Mesenchymal stem cell (in vitro differentiated cells and primary cell): Measurements from ENCODE around the gene SETD5.

ENCODE experiments used
- DNase-seq: peaks from one replicate; pipeline ENCODE4 v3.0.0-alpha.2; 2013
- H2AFZ ChIP-seq: one replicate; pipeline ENCODE4 v1.6.1; 2013; ENCODE audit warnings: low read depth, mild to moderate bottlenecking, control low read depth, inconsistent platforms, low read length, moderate library complexity
- H2AK5ac ChIP-seq: 2 replicates; pipeline ENCODE4 v1.6.1; 2013; ENCODE audit warnings: low read length, moderate library complexity, mild to moderate bottlenecking, inconsistent platforms; ENCODE audit not compliant: severe bottlenecking
- H2BK120ac ChIP-seq: one replicate; pipeline ENCODE4 v1.6.1; 2013; ENCODE audit warnings: low read depth, mild to moderate bottlenecking, inconsistent platforms, low read length, moderate library complexity
- H2BK12ac ChIP-seq, 2 experiments: one replicate each; pipeline ENCODE4 v1.6.1; 2013; ENCODE audit warnings: inconsistent platforms in 2 of 2, low read length in 2 of 2, mild to moderate bottlenecking in 2 of 2, moderate library complexity in 2 of 2, control low read depth in 1 of 2
- H2BK15ac ChIP-seq: one replicate; pipeline ENCODE4 v1.6.1; 2013; ENCODE audit warnings: mild to moderate bottlenecking, low read depth, inconsistent platforms; ENCODE audit not compliant: poor library complexity, severe bottlenecking
- H2BK5ac ChIP-seq: 2 replicates; pipeline ENCODE4 v1.6.1; 2013; ENCODE audit warnings: low read depth, mild to moderate bottlenecking, low read length, control low read depth, inconsistent platforms; ENCODE audit not compliant: poor library complexity, severe bottlenecking
- H3K14ac ChIP-seq, 2 experiments: one replicate each; pipeline ENCODE4 v1.6.1; 2013; ENCODE audit warnings: inconsistent platforms in 2 of 2, low read length in 2 of 2, control low read depth in 1 of 2, mild to moderate bottlenecking in 1 of 2, moderate library complexity in 1 of 2
- H3K18ac ChIP-seq, 2 experiments: one replicate each; pipeline ENCODE4 v1.6.1; 2013; ENCODE audit warnings: inconsistent platforms in 2 of 2, low read length in 2 of 2, control low read depth in 1 of 2, low read depth in 1 of 2, mild to moderate bottlenecking in 1 of 2
- H3K23ac ChIP-seq, 2 experiments: one replicate each; pipeline ENCODE4 v1.6.1; 2013; ENCODE audit warnings: inconsistent platforms in 2 of 2, low read length in 2 of 2, mild to moderate bottlenecking in 2 of 2, moderate library complexity in 2 of 2, control low read depth in 1 of 2
- H3K27ac ChIP-seq: 2 replicates; pipeline ENCODE4 v1.5.1; 2013; ENCODE audit warnings: mild to moderate bottlenecking, moderate library complexity, low read length, control low read depth, inconsistent platforms; ENCODE audit not compliant: poor library complexity, severe bottlenecking
- H3K27me3 ChIP-seq, 2 experiments: 2 replicates each; pipeline versions ENCODE4 v1.6.1 to v1.7.0; 2013; ENCODE audit warnings: low read length in 2 of 2, mild to moderate bottlenecking in 2 of 2, moderate library complexity in 2 of 2, control low read depth in 1 of 2, inconsistent platforms in 1 of 2; ENCODE audit not compliant: control insufficient read depth in 1 of 2, insufficient read depth in 1 of 2
- H3K36me3 ChIP-seq, 2 experiments: 2 replicates each; pipeline versions ENCODE4 v1.6.1 to v1.7.0; 2013; ENCODE audit warnings: low read length in 2 of 2, control low read depth in 1 of 2, inconsistent platforms in 1 of 2, low read depth in 1 of 2, mild to moderate bottlenecking in 1 of 2; ENCODE audit not compliant: insufficient read depth in 2 of 2, control insufficient read depth in 1 of 2
- H3K4ac ChIP-seq, 2 experiments: one replicate each; pipeline ENCODE4 v1.6.1; 2013; ENCODE audit warnings: inconsistent platforms in 2 of 2, low read length in 2 of 2, mild to moderate bottlenecking in 2 of 2, moderate library complexity in 2 of 2, control low read depth in 1 of 2, low read depth in 1 of 2
- H3K4me1 ChIP-seq: 2 replicates; pipeline ENCODE4 v1.6.1; 2013; ENCODE audit warnings: low read depth, low read length, control low read depth; ENCODE audit not compliant: control insufficient read depth, insufficient read depth
- H3K4me2 ChIP-seq: 2 replicates; pipeline ENCODE4 v1.6.1; 2013; ENCODE audit warnings: low read length, mild to moderate bottlenecking, inconsistent platforms; ENCODE audit not compliant: poor library complexity, severe bottlenecking
- H3K4me3 ChIP-seq, 2 experiments: 2 replicates each; pipeline versions ENCODE4 v1.5.1 to v1.7.0; 2013; ENCODE audit warnings: low read length in 2 of 2, mild to moderate bottlenecking in 2 of 2, control low read depth in 1 of 2, low read depth in 1 of 2; ENCODE audit not compliant: insufficient read depth in 1 of 2
- H3K79me1 ChIP-seq: replicated peaks from 2 replicates; pipeline ENCODE4 v1.6.1; 2013; ENCODE audit warnings: mild to moderate bottlenecking, control low read depth, low read length, inconsistent platforms; ENCODE audit not compliant: poor library complexity, severe bottlenecking
- H3K9ac ChIP-seq: 2 replicates; pipeline ENCODE4 v1.7.0; 2013; ENCODE audit warnings: mild to moderate bottlenecking, low read length, moderate library complexity
- H3K9me3 ChIP-seq: 2 replicates; pipeline ENCODE4 v1.7.0; 2013; ENCODE audit warnings: mild to moderate bottlenecking, low read length; ENCODE audit not compliant: control insufficient read depth
- H4K8ac ChIP-seq: one replicate; pipeline ENCODE4 v1.6.1; 2013; ENCODE audit warnings: inconsistent platforms, mild to moderate bottlenecking, low read length, moderate library complexity
- H4K91ac ChIP-seq: one replicate; pipeline ENCODE4 v1.6.1; 2013; ENCODE audit warnings: mild to moderate bottlenecking, low read length, inconsistent platforms
- WGBS: methylation state at CpG from one replicate; pipeline ENCODE4 v1.1.7; 2013; ENCODE audit warnings: mixed read lengths; 5-methylcytosine and 5-hydroxymethylcytosine counted together

The SETD5 gene

GRCh38 chr3:9514956-9515355, 117.5 kb downstream of the SETD5 start:
- H3K9me3 ChIP-seq, result no peaks in the 10 kb centered on the region
- H4K91ac ChIP-seq, result no peak overlapping the region
- no peak overlapping the region for H3K4ac ChIP-seq
- no peaks in the 10 kb centered on the region for H3K36me3 ChIP-seq
- no peak for DNase-seq
- no peak overlapping the region for H3K4me2 ChIP-seq
- H3K27me3 ChIP-seq, result peaks cover 1 to 10% of the 10 kb centered on the region in 2 experiments
- no peak overlapping the region for H2BK120ac ChIP-seq
- no peak overlapping the region for H2BK15ac ChIP-seq
- no peak overlapping the region for H2BK12ac ChIP-seq
- H3K14ac ChIP-seq, result no peak overlapping the region
- H2AFZ ChIP-seq, result no peak overlapping the region
- no peak overlapping the region for H4K8ac ChIP-seq
- H3K18ac ChIP-seq, result no peak overlapping the region
- no peak overlapping the region for H3K9ac ChIP-seq
- no peak overlapping the region for H3K4me3 ChIP-seq
- H3K27ac ChIP-seq, result no peak overlapping the region
- 56% methylated on average over 1 of the region's 2 CpGs for WGBS
- no peaks in the 10 kb centered on the region for H3K79me1 ChIP-seq
- no peak overlapping the region for H2AK5ac ChIP-seq
- no peaks in the 10 kb centered on the region for H3K4me1 ChIP-seq
- H3K23ac ChIP-seq, result no peak overlapping the region
- H2BK5ac ChIP-seq, result no peak overlapping the region

GRCh38 chr3:9525078-9525477, 127.7 kb downstream of the SETD5 start:
- 90% methylated on average over 2 of the region's 2 CpGs for WGBS
- H3K4me3 ChIP-seq, result no peak overlapping the region
- H3K27ac ChIP-seq, result no peak overlapping the region
- H2AK5ac ChIP-seq, result no peak overlapping the region
- H2BK120ac ChIP-seq, result no peak overlapping the region
- H3K4me1 ChIP-seq, result no peaks in the 10 kb centered on the region
- H3K36me3 ChIP-seq, result no peaks in the 10 kb centered on the region
- H3K4me2 ChIP-seq, result no peak overlapping the region
- no peak overlapping the region for H2AFZ ChIP-seq
- no peaks in the 10 kb centered on the region for H3K79me1 ChIP-seq
- H2BK5ac ChIP-seq, result no peak overlapping the region
- no peak overlapping the region for H2BK15ac ChIP-seq
- H3K9ac ChIP-seq, result no peak overlapping the region
- peaks cover 13 to 19% of the 10 kb centered on the region in 2 experiments for H3K27me3 ChIP-seq
- H2BK12ac ChIP-seq, result no peak overlapping the region
- H3K9me3 ChIP-seq, result no peaks in the 10 kb centered on the region
- no peak overlapping the region for H3K14ac ChIP-seq
- no peak overlapping the region for H4K8ac ChIP-seq
- no peak overlapping the region for H3K18ac ChIP-seq
- DNase-seq, result no peak
- H4K91ac ChIP-seq, result no peak overlapping the region
- no peak overlapping the region for H3K23ac ChIP-seq
- no peak overlapping the region for H3K4ac ChIP-seq
